ENCODE measurements around the gene DAB2. TPM values are rescaled to one million over a fixed set of nuclear protein-coding genes. Genes with fewer than 3 reads are reported as not detected.

Gene DAB2
- total RNA-seq, 1 experiment from 2014 or later, result 2.3 TPM

GRCh38 chr5:39361306-39361705, 63.5 kb downstream of the DAB2 start:
- H3K4me3 Mint-ChIP-seq, result no peak overlapping the region
- no peak overlapping the region for H2AK5ac ChIP-seq (ENCODE audit: insufficient read length, low read length)
- no peak overlapping the region for H2BK120ac ChIP-seq (ENCODE audit: low read depth, low read length, poor library complexity, severe bottlenecking)
- no peaks in the 10 kb centered on the region for H3K9me3 ChIP-seq (ENCODE audit: control insufficient read depth, low read depth, low read length)
- peaks cover 0 to 8% (median 8%) of the 10 kb centered on the region in 3 experiments; a peak in 3 of 7 replicates for H3K36me3 Mint-ChIP-seq (ENCODE audit: insufficient read depth in 1 of 3, low read depth in 3 of 3)
- no peak overlapping the region for H3K4me2 ChIP-seq (ENCODE audit: insufficient read depth, insufficient read length, low read length)
- no peak overlapping the region for H4K5ac ChIP-seq (ENCODE audit: insufficient read length, low read depth, low read length)
- H3K79me2 ChIP-seq (ENCODE audit: insufficient read depth, low read length), result no peaks in the 10 kb centered on the region
- no peaks in the 10 kb centered on the region for H3K23me2 ChIP-seq (ENCODE audit: insufficient read length, low read depth, low read length, poor library complexity, severe bottlenecking)
- no peak overlapping the region for H4K8ac ChIP-seq (replicated peaks; ENCODE audit: insufficient read length, low read depth, low read length)
- H3K9me3 Mint-ChIP-seq, result peaks cover 6 to 18% of the 10 kb centered on the region in 2 experiments; a peak in 4 of 5 replicates
- no peak overlapping the region for H2BK15ac ChIP-seq (ENCODE audit: low read depth, low read length)
- H2BK20ac ChIP-seq (ENCODE audit: low read depth, low read length, poor library complexity, severe bottlenecking), result no peak overlapping the region
- DNase-seq, result no peak
- no peaks in the 10 kb centered on the region for H4K20me1 ChIP-seq (ENCODE audit: control insufficient read depth, insufficient read depth, insufficient read length)
- WGBS (ENCODE audit: extremely low coverage, insufficient read length, low lambda C conversion rate), result no CpG with 5 or more reads among the region's 4 CpGs
- no peak overlapping the region for H3K27ac ChIP-seq (ENCODE audit: insufficient read length, low read depth, low read length)
- H3K18ac ChIP-seq (ENCODE audit: insufficient read length, low read depth, low read length), result no peak overlapping the region
- H3K27me3 Mint-ChIP-seq (ENCODE audit: low read depth), result no peaks in the 10 kb centered on the region
- no peaks in the 10 kb centered on the region for H3K27me3 ChIP-seq (ENCODE audit: insufficient read depth, low read length)
- no peak overlapping the region for H3K14ac ChIP-seq (ENCODE audit: insufficient read depth, low read length)
- no peak for TF ChIP-seq CTCF (conservative IDR thresholded peaks at IDR 0.05)
- no peak overlapping the region for H2AFZ ChIP-seq (ENCODE audit: low read length)
- H3K4me1 ChIP-seq (ENCODE audit: insufficient read depth, low read length), result no peaks in the 10 kb centered on the region; the same call in 1 of the 2 replicates
- H2BK5ac ChIP-seq (ENCODE audit: insufficient read length, low read length), result no peak overlapping the region
- H3K23ac ChIP-seq (ENCODE audit: insufficient read length, low read depth, low read length), result no peak overlapping the region
- H3K79me1 ChIP-seq (ENCODE audit: insufficient read depth, low read depth, low read length, poor library complexity, severe bottlenecking), result no peaks in the 10 kb centered on the region
- H3K4me1 Mint-ChIP-seq, result peaks cover 20 to 24% of the 10 kb centered on the region in 2 experiments
- no peak overlapping the region for H2BK12ac ChIP-seq (ENCODE audit: insufficient read length, low read depth, low read length)
- H3K9ac ChIP-seq (ENCODE audit: extremely low read depth, insufficient read length, low read length), result no peak overlapping the region
- no peak overlapping the region for H4K91ac ChIP-seq (ENCODE audit: insufficient read length, low read depth, low read length)
- peak overlapping the region in 1 of 3 experiments; percentile 14; a peak in 1 of 7 replicates for H3K27ac Mint-ChIP-seq
- H3T11ph ChIP-seq (ENCODE audit: low read length), result no peak overlapping the region
- no peak overlapping the region for H3K56ac ChIP-seq (ENCODE audit: insufficient read length, low read depth, low read length)
- H3K4ac ChIP-seq (ENCODE audit: low read depth, low read length), result no peak overlapping the region

All from H9 (cell line).